CMK (cell line): Measurements from ENCODE around the gene PRSS21.

Experiments
- DNase-seq: peaks from one replicate; pipeline ENCODE4 v3.0.0-alpha.2; 2010; ENCODE audit warnings: low read depth

PRSS21 gene

GRCh38 chr16:2779978-2780898 is 36.8 kb upstream of the PRSS21 start:
- no peak for DNase-seq

DNA sequence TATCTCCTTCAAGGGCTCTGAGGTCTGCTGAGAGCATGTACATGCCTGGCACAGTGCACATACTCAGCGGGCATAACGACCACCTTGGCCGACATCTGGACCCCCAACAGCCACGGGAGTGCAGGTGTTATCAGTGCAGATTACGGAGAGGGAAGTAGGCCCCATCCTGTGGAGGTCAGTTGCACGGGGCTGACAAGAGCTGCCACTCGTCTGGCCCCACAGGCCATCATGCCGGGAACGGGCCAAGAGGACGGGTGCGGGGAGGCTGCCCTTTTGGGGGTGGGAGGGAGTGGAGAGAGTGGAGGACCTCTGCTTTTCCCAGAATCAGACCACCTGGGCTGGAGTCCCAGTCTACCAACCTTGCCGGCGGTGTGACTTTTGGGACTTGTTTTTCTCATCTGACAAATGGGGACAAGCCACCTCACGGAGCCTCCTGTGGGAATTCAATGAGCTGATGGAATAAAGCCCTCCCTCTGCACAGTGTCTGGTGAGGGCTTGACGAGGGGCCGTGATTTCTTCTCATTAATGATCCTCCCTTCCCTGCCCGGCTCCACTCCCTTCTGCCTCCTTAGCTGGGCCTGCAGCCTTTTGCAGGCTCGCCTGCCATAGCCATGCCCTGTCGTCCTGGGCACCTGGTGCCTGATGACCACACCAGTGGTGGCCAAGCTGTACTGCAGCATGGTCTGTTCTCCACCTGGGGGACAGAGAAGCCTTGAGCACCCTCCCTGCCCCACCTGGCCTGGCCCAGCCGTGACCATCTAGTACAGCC is 34.3 kb upstream of the PRSS21 start:
- no peak for DNase-seq

GRCh38 chr16:2783581-2784357 is 33.3 kb upstream of the PRSS21 start:
- no peak for DNase-seq

DNA sequence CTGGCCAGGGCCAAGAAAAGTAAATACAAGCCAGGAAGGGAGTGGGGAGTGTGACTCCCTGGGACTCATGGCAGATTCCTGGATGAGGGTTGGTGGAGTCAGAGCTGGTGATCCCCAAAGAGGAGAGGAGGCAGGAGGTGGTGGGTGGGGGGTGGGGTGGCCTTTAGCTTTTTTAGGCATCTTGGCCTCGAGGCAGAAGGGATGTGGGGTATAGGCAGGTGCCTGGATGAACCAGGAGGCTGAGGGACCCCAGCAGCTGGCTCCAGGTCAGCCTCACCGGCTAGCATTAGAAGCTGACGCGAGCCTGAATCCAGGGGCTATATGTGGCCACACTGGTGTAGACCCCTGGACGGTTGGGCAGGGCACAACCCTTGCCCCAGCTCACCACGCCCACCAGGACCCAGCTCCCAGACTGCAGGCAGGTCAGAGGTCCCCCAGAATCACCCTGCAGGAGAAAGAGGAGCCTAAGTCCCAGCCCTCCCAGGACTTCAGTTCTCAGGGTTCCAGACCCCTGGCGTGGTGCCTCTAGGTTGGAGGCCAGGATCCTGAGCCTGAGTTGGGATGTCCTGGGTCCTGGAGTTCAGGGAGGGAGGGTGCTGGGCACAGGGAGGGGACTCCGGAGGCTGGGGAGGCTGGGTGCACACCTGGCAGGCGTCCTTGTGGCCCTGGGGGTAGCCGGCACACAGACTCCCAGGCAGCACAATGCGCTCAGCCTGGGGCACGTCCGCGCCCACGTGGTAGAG is 32.5 kb upstream of the PRSS21 start:
- no peak for DNase-seq

DNA sequence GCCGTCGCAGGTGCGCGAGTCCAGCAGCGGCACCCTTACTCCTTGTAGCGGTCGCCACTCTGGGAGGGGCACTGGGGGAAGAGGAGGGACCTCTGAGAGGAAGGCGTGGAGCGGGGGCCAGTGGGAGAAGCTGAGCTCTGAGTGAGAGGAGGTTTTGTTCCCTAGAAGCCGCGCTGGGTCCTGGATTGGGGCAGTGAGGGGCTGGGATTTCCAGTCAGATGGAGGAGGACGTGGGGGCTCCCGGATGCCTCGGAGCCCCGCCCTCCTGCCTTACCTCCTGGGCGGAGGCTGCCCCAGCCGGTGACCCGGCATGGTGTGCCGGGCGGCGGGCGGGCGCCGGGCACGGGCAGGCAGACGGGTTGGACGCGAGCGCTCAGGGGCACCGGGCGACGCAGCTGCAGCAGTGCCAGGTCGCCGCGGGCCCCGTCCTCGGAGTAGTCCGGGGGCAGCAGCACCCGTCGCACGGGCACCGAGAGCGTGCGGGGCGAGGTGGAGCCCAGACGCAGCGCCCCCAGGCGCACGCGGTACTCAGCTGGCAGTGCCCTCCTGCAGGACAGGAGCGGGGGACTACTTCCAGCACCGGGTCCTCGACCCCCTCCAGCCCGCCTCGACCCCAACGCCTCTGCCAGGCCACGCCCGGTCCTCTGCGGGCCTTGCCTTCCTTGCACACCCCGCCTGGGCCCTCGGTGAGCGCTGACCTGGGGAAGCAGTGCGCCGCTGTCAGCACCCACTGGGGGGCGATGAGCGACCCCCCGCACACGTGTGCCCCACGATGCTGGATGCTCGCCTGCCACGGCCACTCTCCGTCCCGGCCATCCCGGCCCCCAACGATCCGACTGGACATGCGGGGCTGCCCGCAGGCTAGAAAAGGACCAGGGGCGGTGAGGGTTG is 31.7 kb upstream of the PRSS21 start:
- no peak for DNase-seq

DNA sequence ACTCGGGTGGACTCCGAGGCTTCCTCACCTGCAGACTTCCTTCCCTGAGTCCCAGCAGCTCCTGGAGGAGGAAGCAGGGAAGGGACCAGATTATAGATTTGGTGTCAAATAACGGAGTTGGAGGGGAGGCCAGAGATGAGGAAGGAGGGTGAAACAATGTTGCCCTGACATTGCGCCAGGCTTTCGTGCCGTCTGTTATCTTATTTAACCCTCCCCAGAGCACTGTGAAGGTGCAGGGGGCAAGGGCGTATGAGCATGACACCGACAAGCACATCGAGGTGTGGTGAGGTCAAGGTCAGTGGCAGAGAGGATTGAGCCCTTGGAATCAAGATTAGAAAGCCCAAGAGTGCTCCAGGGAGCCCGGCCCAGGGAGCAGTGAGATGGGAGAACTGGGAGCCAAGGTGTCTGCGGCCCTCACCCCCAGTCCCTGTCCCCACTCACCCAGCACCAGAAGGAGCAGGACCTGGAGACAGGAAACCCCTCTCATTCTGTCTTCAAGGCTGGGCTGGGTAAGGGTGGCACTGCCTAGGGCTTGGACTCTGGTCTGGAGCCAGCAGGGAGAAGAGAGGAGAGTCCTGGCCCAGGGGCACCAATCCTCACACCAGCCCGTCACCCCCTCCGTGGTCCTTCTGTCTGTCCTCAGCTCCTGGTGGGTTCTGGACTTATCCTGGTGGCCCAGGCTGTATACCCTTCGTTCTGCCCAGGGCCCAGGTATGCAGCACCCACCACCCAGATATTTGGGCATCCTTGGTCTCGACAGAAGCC is 30.8 kb upstream of the PRSS21 start:
- no peak for DNase-seq

DNA sequence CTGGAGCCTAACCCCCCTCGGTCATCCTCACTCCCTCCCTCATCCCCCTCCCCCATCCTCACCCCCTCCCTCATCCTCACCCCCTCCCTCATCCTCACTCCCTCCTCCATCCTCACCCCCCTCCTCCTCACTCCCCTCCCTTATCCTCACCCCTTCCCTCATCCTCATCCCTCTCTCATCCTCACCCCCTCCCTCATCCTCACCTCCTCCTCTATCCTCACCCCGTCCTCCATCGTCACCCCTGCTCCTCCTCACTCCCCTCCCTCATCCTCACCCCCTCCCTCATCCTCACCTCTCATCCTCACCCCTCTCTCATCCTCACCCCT is 30.2 kb upstream of the PRSS21 start:
- DNase-seq: no peak

GRCh38 chr16:2787406-2787805 is 29.6 kb upstream of the PRSS21 start, which contains the start of gene PRSS33:
PRSS33 (minus strand) TSS chr16:2787560; CDS start chr16:2786547, 1,013 bp downstream.
- no peak for DNase-seq

DNA sequence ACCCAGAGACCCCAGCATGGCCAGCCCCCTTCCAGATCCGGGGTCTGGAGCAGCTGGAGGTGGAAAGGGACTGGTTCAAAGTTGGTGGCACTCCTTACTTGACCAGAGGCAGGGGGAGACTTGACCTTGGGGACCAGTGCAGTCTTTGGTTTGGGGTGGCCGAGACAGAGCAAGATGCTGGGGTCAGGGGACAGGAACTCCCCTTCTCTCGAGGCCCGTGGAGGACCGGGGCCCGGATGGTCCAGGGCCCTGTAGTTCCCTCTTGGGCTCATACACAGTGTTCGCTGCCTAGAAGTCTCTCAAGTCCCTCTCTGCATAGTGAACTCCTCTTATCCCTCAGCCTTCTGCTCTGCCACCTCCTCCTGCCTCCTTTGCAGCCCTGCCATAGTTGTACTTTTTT is 29.1 kb upstream of the PRSS21 start:
- no peak for DNase-seq

DNA sequence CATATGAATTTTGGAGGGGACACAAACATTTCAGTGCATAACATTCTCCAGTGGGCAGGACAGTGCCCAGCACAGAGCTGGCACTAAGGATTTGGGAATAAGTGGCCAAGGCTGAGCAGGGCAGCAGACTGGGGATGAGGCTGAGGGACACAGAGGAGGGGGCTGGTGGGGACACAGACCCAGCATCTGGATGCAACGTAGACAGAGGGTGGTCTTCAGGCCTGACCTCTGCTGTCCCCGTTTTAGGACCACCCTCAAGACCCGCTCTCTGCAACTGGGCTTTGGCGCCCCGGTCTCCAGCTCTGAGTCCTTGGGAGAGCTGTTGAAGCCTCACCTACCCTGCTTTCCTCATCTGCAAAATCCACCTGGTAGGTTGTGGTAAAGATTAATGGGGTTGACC is 26.4 kb upstream of the PRSS21 start:
- no peak for DNase-seq

GRCh38 chr16:2791174-2791573 is 25.9 kb upstream of the PRSS21 start:
- DNase-seq: no peak

DNA sequence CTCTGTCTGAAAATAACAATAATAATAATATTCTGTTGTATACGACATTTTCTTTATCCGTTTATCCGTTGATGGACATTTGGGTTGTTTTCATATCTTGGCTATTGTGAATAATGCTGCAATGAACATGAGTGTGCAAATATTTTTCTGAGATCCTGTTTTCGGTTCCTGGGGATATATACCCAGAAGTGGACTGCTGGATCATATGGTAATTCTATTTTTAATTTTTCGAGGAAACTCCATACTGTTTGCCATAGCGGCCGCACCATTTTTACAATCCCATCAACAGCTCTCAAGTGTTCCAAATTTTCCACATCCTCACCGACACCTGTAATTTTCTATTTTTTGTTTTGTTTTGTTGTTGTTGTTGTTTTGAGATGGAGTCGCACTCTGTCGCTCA is 24.1 kb upstream of the PRSS21 start:
- DNase-seq: no peak

- DNase-seq: no peak
Observed at GRCh38 chr16:2795395-2796143, 21.5 kb upstream of the PRSS21 start.

DNA sequence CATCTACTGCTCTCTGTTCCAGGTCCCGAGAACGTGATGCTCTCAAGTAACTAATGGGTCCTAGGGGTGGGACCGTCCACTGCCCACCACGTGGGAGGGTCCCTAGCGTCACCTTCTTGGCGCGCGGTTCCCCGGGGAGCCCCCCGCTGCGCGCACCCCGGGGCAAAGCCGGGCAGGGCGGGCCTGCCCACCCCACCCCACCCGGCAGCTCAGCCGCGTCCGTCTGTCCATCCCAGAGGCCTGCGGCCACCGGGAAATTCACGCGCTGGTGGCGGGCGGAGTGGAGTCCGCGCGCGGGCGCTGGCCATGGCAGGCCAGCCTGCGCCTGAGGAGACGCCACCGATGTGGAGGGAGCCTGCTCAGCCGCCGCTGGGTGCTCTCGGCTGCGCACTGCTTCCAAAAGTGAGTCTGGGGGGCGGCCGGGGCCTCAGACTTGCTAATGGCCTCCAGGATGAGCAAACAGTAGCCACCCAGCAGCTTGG is 18.3 kb upstream of the PRSS21 start:
- DNase-seq: no peak

- no peak for DNase-seq
Observed at GRCh38 chr16:2799205-2799858, 17.7 kb upstream of the PRSS21 start.

DNA sequence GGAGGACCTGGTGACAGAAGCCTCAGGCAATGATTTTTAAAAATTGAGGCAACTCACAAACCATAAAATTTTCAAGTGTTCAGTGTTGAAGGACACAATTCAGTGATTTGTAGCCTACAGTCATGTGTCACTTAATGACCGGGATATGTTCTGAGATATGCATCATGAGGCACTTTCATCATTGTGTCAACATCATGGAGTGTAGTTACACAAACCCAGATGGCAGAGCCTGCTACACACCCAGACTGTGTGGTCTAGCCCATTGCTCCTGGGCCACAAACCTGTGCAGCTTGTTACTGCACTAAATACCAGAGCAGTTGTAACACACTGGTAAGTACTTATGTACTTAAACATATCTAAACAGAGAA is 17.2 kb upstream of the PRSS21 start:
- DNase-seq: no peak

GRCh38 chr16:2803545-2804195 is 13.4 kb upstream of the PRSS21 start:
- no peak for DNase-seq

DNA sequence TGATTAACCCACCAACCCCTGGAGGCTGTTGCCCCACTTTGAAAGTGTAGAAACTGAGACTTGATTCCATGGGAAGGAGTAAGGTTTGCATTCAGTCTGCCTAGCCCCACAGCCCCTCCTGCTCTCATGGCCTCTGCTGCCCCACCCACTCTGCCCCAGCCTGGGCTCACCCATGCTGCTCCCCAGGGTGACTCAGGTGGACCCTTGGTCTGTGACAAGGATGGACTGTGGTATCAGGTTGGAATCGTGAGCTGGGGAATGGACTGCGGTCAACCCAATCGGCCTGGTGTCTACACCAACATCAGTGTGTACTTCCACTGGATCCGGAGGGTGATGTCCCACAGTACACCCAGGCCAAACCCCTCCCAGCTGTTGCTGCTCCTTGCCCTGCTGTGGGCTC is 12.3 kb upstream of the PRSS21 start:
- DNase-seq: no peak
